Effector memory CD4-positive, alpha-beta T cell (primary cell): Measurements from ENCODE around the gene ADCK1.
"Not testable (repeated sequence)": the region's sequence is repeated elsewhere in the genome, so short reads cannot be mapped to it uniquely, and the experiment has no call there.

Experiments used
- DNase-seq, 3 donors: peaks; one replicate each; pipeline ENCODE4 v3.0.0-alpha.2; 2020
- H3K27ac ChIP-seq: 2 replicates; pipeline ENCODE4 v1.7.0; 2013; ENCODE audit warnings: mild to moderate bottlenecking, low read length, moderate library complexity; ENCODE audit not compliant: insufficient read depth, poor library complexity, severe bottlenecking
- H3K27me3 ChIP-seq: replicated peaks from 2 replicates; pipeline ENCODE4 v1.7.0; 2013; ENCODE audit warnings: mild to moderate bottlenecking, low read length; ENCODE audit not compliant: insufficient read depth, control insufficient read depth, poor library complexity, severe bottlenecking
- H3K36me3 ChIP-seq: 2 replicates; pipeline ENCODE4 v1.7.0; 2013; ENCODE audit warnings: mild to moderate bottlenecking, low read length, moderate library complexity; ENCODE audit not compliant: control insufficient read depth, insufficient read depth
- H3K4me1 ChIP-seq: 2 replicates; pipeline ENCODE4 v1.7.0; 2013; ENCODE audit warnings: low read length, mild to moderate bottlenecking; ENCODE audit not compliant: control insufficient read depth, insufficient read depth, poor library complexity, severe bottlenecking
- H3K4me3 ChIP-seq: 2 replicates; pipeline ENCODE4 v1.7.0; 2013; ENCODE audit warnings: low read length, low read depth, mild to moderate bottlenecking; ENCODE audit not compliant: insufficient read depth, poor library complexity, severe bottlenecking
- H3K9me3 ChIP-seq: 2 replicates; pipeline ENCODE4 v1.7.0; 2013; ENCODE audit warnings: mild to moderate bottlenecking, low read length, moderate library complexity; ENCODE audit not compliant: control insufficient read depth

Gene ADCK1

GRCh38 chr14:77906446-77906845, 106.5 kb downstream of the ADCK1 start:
- no peak for DNase-seq
- H3K27ac ChIP-seq: no peak overlapping the region

GRCh38 chr14:77908847-77909246, 108.9 kb downstream of the ADCK1 start:
- peaks cover 5% of the 10 kb centered on the region for H3K36me3 ChIP-seq
- no peaks in the 10 kb centered on the region for H3K4me1 ChIP-seq
- no peak overlapping the region for H3K4me3 ChIP-seq
- no peaks in the 10 kb centered on the region for H3K9me3 ChIP-seq
- no peaks in the 10 kb centered on the region for H3K27me3 ChIP-seq
- H3K27ac ChIP-seq: no peak overlapping the region
- no peak for DNase-seq

More at GRCh38 chr14:77906446-77906845, 106.5 kb downstream of the ADCK1 start:
- no peaks in the 10 kb centered on the region for H3K9me3 ChIP-seq
- no peak overlapping the region for H3K4me3 ChIP-seq
- no peaks in the 10 kb centered on the region for H3K4me1 ChIP-seq
- H3K36me3 ChIP-seq: peaks cover 5% of the 10 kb centered on the region
- H3K27me3 ChIP-seq: no peaks in the 10 kb centered on the region

- Histone ChIP-seq H3K27ac (no peak overlapping the region), H3K27me3 (no peaks in the 10 kb centered on the region), H3K36me3 (peaks cover 5% of the 10 kb centered on the region), H3K4me3 (no peak overlapping the region), H3K9me3 (no peaks in the 10 kb centered on the region), H3K4me1 (no peaks in the 10 kb centered on the region)
- DNase-seq: no peak
These were observed 110.0 kb downstream of the ADCK1 start for GRCh38 chr14:77909911-77910310.

- no peaks in the 10 kb centered on the region for H3K9me3 ChIP-seq
- H3K27ac ChIP-seq: no peak overlapping the region
- no peaks in the 10 kb centered on the region for H3K4me1 ChIP-seq
- peaks cover 5% of the 10 kb centered on the region for H3K36me3 ChIP-seq
- H3K27me3 ChIP-seq: no peaks in the 10 kb centered on the region
- no peak overlapping the region for H3K4me3 ChIP-seq
- no peak for DNase-seq
These were observed 110.6 kb downstream of the ADCK1 start for GRCh38 chr14:77910506-77910905.

- Histone ChIP-seq H3K4me3 (no peak overlapping the region), H3K27ac (no peak overlapping the region), H3K36me3 (peaks cover 5% of the 10 kb centered on the region), H3K27me3 (no peaks in the 10 kb centered on the region), H3K9me3 (no peaks in the 10 kb centered on the region), H3K4me1 (no peaks in the 10 kb centered on the region)
- no peak for DNase-seq
These were observed 111.4 kb downstream of the ADCK1 start for GRCh38 chr14:77911356-77911755.

- no peak overlapping the region for H3K27ac ChIP-seq
- no peak for DNase-seq
- no peaks in the 10 kb centered on the region for H3K27me3 ChIP-seq
- H3K9me3 ChIP-seq: no peaks in the 10 kb centered on the region
- no peak overlapping the region for H3K4me3 ChIP-seq
- H3K4me1 ChIP-seq: no peaks in the 10 kb centered on the region
- H3K36me3 ChIP-seq: peaks cover 5% of the 10 kb centered on the region
These were observed 113.0 kb downstream of the ADCK1 start for GRCh38 chr14:77912754-77913556.

GRCh38 chr14:77914073-77914721, 114.3 kb downstream of the ADCK1 start:
- Histone ChIP-seq H3K27me3 (no peaks in the 10 kb centered on the region), H3K4me3 (no peak overlapping the region), H3K9me3 (no peaks in the 10 kb centered on the region), H3K27ac (no peak overlapping the region), H3K4me1 (no peaks in the 10 kb centered on the region), H3K36me3 (peaks cover 5% of the 10 kb centered on the region)
- DNase-seq: no peak

GRCh38 chr14:77915390-77915789, 115.5 kb downstream of the ADCK1 start:
- not testable (repeated sequence) for H3K9me3 ChIP-seq, H3K27me3 ChIP-seq, H3K27ac ChIP-seq, H3K4me1 ChIP-seq, H3K36me3 ChIP-seq, DNase-seq, H3K4me3 ChIP-seq

- Histone ChIP-seq H3K27me3 (no peaks in the 10 kb centered on the region), H3K27ac (no peak overlapping the region), H3K4me1 (no peaks in the 10 kb centered on the region), H3K36me3 (no peaks in the 10 kb centered on the region), H3K4me3 (no peak overlapping the region), H3K9me3 (no peaks in the 10 kb centered on the region)
- no peak for DNase-seq
These were observed 117.7 kb downstream of the ADCK1 start for GRCh38 chr14:77917491-77918201.

GRCh38 chr14:77918448-77918847, 118.5 kb downstream of the ADCK1 start:
- no peak overlapping the region for H3K4me3 ChIP-seq
- no peaks in the 10 kb centered on the region for H3K9me3 ChIP-seq
- no peak for DNase-seq
- H3K27me3 ChIP-seq: no peaks in the 10 kb centered on the region
- no peaks in the 10 kb centered on the region for H3K4me1 ChIP-seq
- no peaks in the 10 kb centered on the region for H3K36me3 ChIP-seq
- H3K27ac ChIP-seq: no peak overlapping the region
